GM23338 (cell line): ENCODE data around the gene TNS3. TPM values are rescaled to one million over a fixed set of nuclear protein-coding genes. Genes with fewer than 3 reads are reported as not detected.

Source experiments
- ATAC-seq: fragments of 200-7000 bp; cut with Tn5 transposase; 3 replicates; pipeline ENCODE4 v1.9.1; 2020
- DNase-seq: peaks from one replicate; pipeline ENCODE4 v3.0.0-alpha.2; 2015; ENCODE audit warnings: low spot score
- H2AFZ ChIP-seq: fragments of 200-600 bp; sonication (generic); 2 replicates; pipeline ENCODE4 v1.8.0; 2016; ENCODE audit warnings: antibody characterized with exemption, mild to moderate bottlenecking, moderate library complexity
- H3F3A ChIP-seq: fragments of 200-600 bp; sonication (generic); replicated peaks from 2 replicates; pipeline ENCODE4 v1.8.0; 2017; ENCODE audit warnings: antibody characterized with exemption, mixed run types, low read depth
- H3K27ac ChIP-seq: fragments of 200-600 bp; sonication (generic); 2 replicates; pipeline ENCODE4 v1.6.1; 2016; ENCODE audit warnings: low read depth
- H3K27me3 ChIP-seq: fragments of 200-600 bp; sonication (generic); 2 replicates; pipeline ENCODE4 v1.8.0; 2016; ENCODE audit warnings: mild to moderate bottlenecking, mixed run types, moderate library complexity; ENCODE audit not compliant: insufficient read depth
- H3K36me3 ChIP-seq: fragments of 200-600 bp; sonication (generic); 2 replicates; pipeline ENCODE4 v1.8.0; 2016; ENCODE audit warnings: mild to moderate bottlenecking; ENCODE audit not compliant: insufficient read depth
- H3K4me1 ChIP-seq: fragments of 200-600 bp; sonication (generic); 2 replicates; pipeline ENCODE4 v1.8.0; 2016; ENCODE audit warnings: mild to moderate bottlenecking, moderate library complexity; ENCODE audit not compliant: insufficient read depth
- H3K4me2 ChIP-seq: fragments of 200-600 bp; sonication (generic); 2 replicates; pipeline ENCODE4 v1.7.1; 2017; ENCODE audit warnings: mixed run types
- H3K4me3 ChIP-seq: fragments of 200-600 bp; sonication (generic); 2 replicates; pipeline ENCODE4 v1.6.1; 2016; ENCODE audit warnings: mixed run types
- H3K79me2 ChIP-seq: fragments of 200-600 bp; sonication (generic); replicated peaks from 2 replicates; pipeline ENCODE4 v1.8.0; 2017; ENCODE audit warnings: mild to moderate bottlenecking; ENCODE audit not compliant: insufficient read depth
- H3K9me2 ChIP-seq: fragments of 200-600 bp; sonication (generic); 2 replicates; pipeline ENCODE4 v1.8.0; 2017; ENCODE audit not compliant: insufficient read depth
- H4K20me1 ChIP-seq: fragments of 200-600 bp; sonication (generic); replicated peaks from 2 replicates; pipeline ENCODE4 v1.8.0; 2017; ENCODE audit warnings: mild to moderate bottlenecking; ENCODE audit not compliant: insufficient read depth
- H3K27ac Mint-ChIP-seq: 2 replicates; pipeline ENCODE4 v1.8.0; 2020; ENCODE audit warnings: inconsistent platforms, mild to moderate bottlenecking, moderate library complexity, mixed read lengths
- H3K27me3 Mint-ChIP-seq: 3 replicates; pipeline ENCODE4 v1.8.0; 2022; ENCODE audit warnings: low read depth, mild to moderate bottlenecking, moderate library complexity, mixed read lengths, inconsistent platforms; ENCODE audit not compliant: insufficient read depth, poor library complexity
- H3K36me3 Mint-ChIP-seq: 3 replicates; pipeline ENCODE4 v1.8.0; 2021; ENCODE audit warnings: low read depth, mild to moderate bottlenecking, inconsistent platforms, moderate library complexity, mixed read lengths
- H3K4me1 Mint-ChIP-seq: 3 replicates; pipeline ENCODE4 v1.8.0; 2020; ENCODE audit warnings: mild to moderate bottlenecking, inconsistent platforms, mixed read lengths
- H3K4me3 Mint-ChIP-seq: 3 replicates; pipeline ENCODE4 v1.8.0; 2021; ENCODE audit warnings: moderate library complexity, mild to moderate bottlenecking, inconsistent platforms, mixed read lengths
- H3K9me3 Mint-ChIP-seq: 3 replicates; pipeline ENCODE4 v1.8.0; 2020; ENCODE audit warnings: moderate library complexity, mild to moderate bottlenecking, inconsistent platforms, mixed read lengths
- CREB1 ChIP-seq: fragments of 250-450 bp; sonication (Bioruptor Pico); IDR thresholded peaks from 2 replicates; pipeline ENCODE4 v1.5.0; 2020; ENCODE audit warnings: low read depth, mild to moderate bottlenecking, moderate library complexity
- CTCF ChIP-seq, 2 experiments: fragments of 200-600 bp in 1 of 2; sonication (generic) in 1 of 2; conservative IDR thresholded peaks; 2 replicates each; pipeline versions ENCODE4 v1.5.1 to v1.6.1; 2016 to 2017; ENCODE audit warnings: antibody characterized with exemption in 2 of 2, low read depth in 2 of 2, mild to moderate bottlenecking in 2 of 2, moderate library complexity in 1 of 2
- ETS1 ChIP-seq: IDR thresholded peaks from 2 replicates; pipeline ENCODE4 v1.6.1; 2016; ENCODE audit warnings: antibody characterized with exemption
- EZH2 ChIP-seq: fragments of 200-600 bp; sonication (generic); IDR thresholded peaks from one replicate; pipeline ENCODE4 v1.8.0; 2017; ENCODE audit warnings: antibody characterized with exemption, mild to moderate bottlenecking, low read depth; ENCODE audit not compliant: unreplicated experiment
- EZH2phosphoT487 ChIP-seq: fragments of 200-600 bp; sonication (generic); IDR thresholded peaks from one replicate; pipeline ENCODE4 v1.8.1; 2018; ENCODE audit warnings: antibody characterized with exemption; ENCODE audit not compliant: unreplicated experiment
- JUNB ChIP-seq: IDR thresholded peaks from one replicate; pipeline ENCODE4 v1.6.1; 2016; ENCODE audit warnings: antibody characterized with exemption; ENCODE audit not compliant: unreplicated experiment
- NANOG ChIP-seq: IDR thresholded peaks from 2 replicates; pipeline ENCODE4 v1.6.1; 2016; ENCODE audit warnings: antibody characterized with exemption, borderline replicate concordance
- POLR2AphosphoS5 ChIP-seq: IDR thresholded peaks from 2 replicates; pipeline ENCODE4 v1.6.1; 2016; ENCODE audit warnings: antibody characterized with exemption, low read depth
- REST ChIP-seq: IDR thresholded peaks from one replicate; pipeline ENCODE4 v1.6.1; 2018; ENCODE audit warnings: antibody characterized with exemption; ENCODE audit not compliant: unreplicated experiment
- STAT1 ChIP-seq: IDR thresholded peaks from one replicate; pipeline ENCODE4 v1.6.1; 2016; ENCODE audit warnings: antibody characterized with exemption; ENCODE audit not compliant: unreplicated experiment
- ZNF114 ChIP-seq: fragments of 250-450 bp; sonication (Bioruptor Pico); IDR thresholded peaks from 2 replicates; pipeline ENCODE4 v1.5.0; 2020; ENCODE audit warnings: mild to moderate bottlenecking, moderate library complexity
- ZNF331 ChIP-seq: fragments of 250-450 bp; sonication (Bioruptor Pico); IDR thresholded peaks from 2 replicates; pipeline ENCODE4 v1.5.0; 2020; ENCODE audit warnings: low read depth, mild to moderate bottlenecking, moderate library complexity
- ZNF462 ChIP-seq: fragments of 250-450 bp; sonication (Bioruptor Pico); IDR thresholded peaks from 2 replicates; pipeline ENCODE4 v1.5.0; 2020; ENCODE audit warnings: mild to moderate bottlenecking, moderate library complexity
- polyA plus RNA-seq: library from polyadenylated mRNA; unstranded; fragments of >200 nt; fragmentation: Nextera tagmentation; extraction: Ambion mirVana; gene quantifications from 2 replicates; pipeline ENCODE4 v1.2.1, GENCODE V29; 2016
- total RNA-seq: library from RNA; depleted of rRNA; stranded (reverse); fragments of >200 nt; shearing (Covaris generic); gene quantifications from 2 replicates; pipeline ENCODE4 v1.2.3, GENCODE V29; 2014

TNS3 gene
- total and polyA plus RNA-seq, 2 experiments from 2014 or later = 6.2 to 28.7 TPM

- H3K36me3 ChIP-seq = peaks cover 4% of the 10 kb centered on the region; the same call in 1 of the 2 replicates
- H3K4me3 ChIP-seq = no peak overlapping the region
- no peak overlapping the region for H3K27ac ChIP-seq
- TF ChIP-seq ZNF331 (CRISPR knock-in tag) (no peak), EZH2 (no peak), NANOG (no peak), REST (no peak), EZH2phosphoT487 (no peak), ZNF462 (CRISPR knock-in tag) (no peak), POLR2AphosphoS5 (no peak), ZNF114 (no peak), ETS1 (no peak), CTCF (conservative IDR thresholded peaks at IDR 0.05; ENCODE audit: low read depth in 2 of 2) (no peak), STAT1 (no peak), CREB1 (CRISPR knock-in tag) (no peak), JUNB (no peak)
- Mint-ChIP-seq H3K27me3 (peaks cover 9% of the 10 kb centered on the region), H3K36me3 (peaks cover 11% of the 10 kb centered on the region; the same call in 2 of the 3 replicates), H3K4me1 (peaks cover 28% of the 10 kb centered on the region), H3K27ac (no peak overlapping the region), H3K9me3 (no peaks in the 10 kb centered on the region; the same call in 2 of the 3 replicates), H3K4me3 (no peak overlapping the region)
- no peaks in the 10 kb centered on the region for H3F3A ChIP-seq
- H3K79me2 ChIP-seq = peaks cover 25% of the 10 kb centered on the region
- H3K9me2 ChIP-seq = peaks cover 11% of the 10 kb centered on the region
- H3K4me1 ChIP-seq = peaks cover 10% of the 10 kb centered on the region; the same call in 1 of the 2 replicates
- H3K27me3 ChIP-seq = no peaks in the 10 kb centered on the region
- ATAC-seq (no peak), DNase-seq (no peak)
- H2AFZ ChIP-seq = no peak overlapping the region
- peaks cover 5% of the 10 kb centered on the region; the same call in 1 of the 2 replicates for H4K20me1 ChIP-seq
- no peak overlapping the region for H3K4me2 ChIP-seq
Measured at GRCh38 chr7:47517821-47518480, 64.0 kb downstream of the TNS3 start.
